Uterus (tissue), 4 donors: Measurements from ENCODE around the gene CGN. TPM values are rescaled to one million over a fixed set of nuclear protein-coding genes. Genes with fewer than 3 reads are reported as not detected.

ENCODE experiments used
- DNase-seq, 2 donors: peaks; one replicate each; pipeline ENCODE4 v3.0.0-alpha.2; 2019 to 2020
- H3K27ac ChIP-seq, 2 donors: fragments of 200-600 bp; sonication (generic); 1 replicate in 1 of 2; 2 replicates in 1 of 2; pipeline ENCODE4 v1.5.1; 2016 to 2018
- H3K27me3 ChIP-seq, 2 donors: fragments of 200-600 bp; sonication (generic); one replicate each; pipeline ENCODE4 v1.5.1; 2018 to 2019; ENCODE audit warnings: control low read depth in 1 of 2
- H3K36me3 ChIP-seq, 2 donors: fragments of 200-600 bp; sonication (generic); one replicate each; pipeline ENCODE4 v1.5.1; 2019; ENCODE audit warnings: control low read depth in 1 of 2
- H3K4me1 ChIP-seq, 2 donors: fragments of 200-600 bp; sonication (generic); one replicate each; pipeline ENCODE4 v1.5.1; 2018 to 2019; ENCODE audit warnings: control low read depth in 1 of 2
- H3K4me3 ChIP-seq, 2 donors: fragments of 200-600 bp; sonication (generic); 1 replicate in 1 of 2; 2 replicates in 1 of 2; pipeline ENCODE4 v1.5.1; 2018 to 2019; ENCODE audit warnings: mild to moderate bottlenecking in 1 of 2
- H3K9me3 ChIP-seq, 2 donors: fragments of 200-600 bp; sonication (generic); one replicate each; pipeline ENCODE4 v1.5.1; 2019; ENCODE audit warnings: control low read depth in 1 of 2
- CTCF ChIP-seq, 4 experiments: fragments of 200-600 bp in 2 of 4; fragments of 450-650 bp in 2 of 4; sonication (generic) in 2 of 4; IDR thresholded peaks; one replicate each; pipeline ENCODE4 v1.5.1; 2016 to 2019; ENCODE audit warnings: antibody characterized with exemption in 4 of 4, mild to moderate bottlenecking in 2 of 4, moderate library complexity in 1 of 4
- POLR2A ChIP-seq, 2 donors: fragments of 450-650 bp; IDR thresholded peaks; one replicate each; pipeline ENCODE4 v1.6.1; 2016; ENCODE audit warnings: antibody characterized with exemption in 2 of 2, mild to moderate bottlenecking in 1 of 2, moderate library complexity in 1 of 2
- intact Hi-C: fragments of 100-400 bp; cut with DNase I; formaldehyde crosslinking; loops from one replicate; pipeline ENCODE4 v1.15.1; 2023; ENCODE audit warnings: low total_unique reads
- total RNA-seq, 4 donors: library from RNA; depleted of rRNA in 3 of 4; stranded (reverse); fragments of >200 nt in 3 of 4; gene quantifications; one replicate each; pipeline versions ENCODE4 v1.1.0 to v1.2.4, GENCODE V29; 2014 to 2023
- donor health status: DM: yes; HTN: yes; CAD: no.

The CGN gene
- total RNA-seq, 4 donors from 2014 or later, result under 0.01 to 7.3 (median 0.85) TPM

GRCh38 chr1:151510614-151510956 is 602 bp upstream of the CGN start:
- Histone ChIP-seq H3K27ac (peak overlapping the region; percentile 70 to 82), H3K4me3 (peak overlapping the region; percentile 31 to 61), H3K27me3 (no peaks in the 10 kb centered on the region), H3K4me1 (peaks cover 0 to 11% of the 10 kb centered on the region in 2 donors), H3K9me3 (no peaks in the 10 kb centered on the region), H3K36me3 (no peaks in the 10 kb centered on the region)
- no peak for TF ChIP-seq POLR2A (IDR thresholded peaks at IDR 0.05)
- intact Hi-C loops, result no loop called here
- DNase-seq, result no peak

- peak in 1 of 2 donors; percentile 35 for DNase-seq
- intact Hi-C loops, result no loop called here
- peak overlapping the region; percentile 70 to 82 for H3K27ac ChIP-seq
- peaks cover 0 to 11% of the 10 kb centered on the region in 2 donors for H3K4me1 ChIP-seq
- no peaks in the 10 kb centered on the region for H3K9me3 ChIP-seq
- H3K36me3 ChIP-seq, result no peaks in the 10 kb centered on the region
- TF ChIP-seq POLR2A (IDR thresholded peaks at IDR 0.05) (no peak), CTCF (IDR thresholded peaks at IDR 0.05) (no peak)
- H3K27me3 ChIP-seq, result no peaks in the 10 kb centered on the region
- peak overlapping the region; percentile 31 to 61 for H3K4me3 ChIP-seq
Measured at GRCh38 chr1:151511636-151512215, 539 bp downstream of the CGN start.

GRCh38 chr1:151512326-151512725 is 1.1 kb downstream of the CGN start:
- peaks cover 0 to 11% of the 10 kb centered on the region in 2 donors for H3K4me1 ChIP-seq
- H3K27me3 ChIP-seq, result no peaks in the 10 kb centered on the region
- intact Hi-C loops, result no loop called here
- no peak overlapping the region for H3K27ac ChIP-seq
- no peaks in the 10 kb centered on the region for H3K36me3 ChIP-seq
- H3K9me3 ChIP-seq, result no peaks in the 10 kb centered on the region
- peak overlapping the region in 1 of 2 donors; percentile 61 for H3K4me3 ChIP-seq
- no peak for DNase-seq
- TF ChIP-seq POLR2A (IDR thresholded peaks at IDR 0.05) (no peak), CTCF (IDR thresholded peaks at IDR 0.05) (no peak)

GRCh38 chr1:151512801-151513625 is 1.8 kb downstream of the CGN start:
- Histone ChIP-seq H3K27me3 (no peaks in the 10 kb centered on the region), H3K27ac (no peak overlapping the region), H3K4me3 (no peak overlapping the region), H3K36me3 (no peaks in the 10 kb centered on the region), H3K4me1 (peaks cover 0 to 11% of the 10 kb centered on the region in 2 donors), H3K9me3 (no peaks in the 10 kb centered on the region)
- intact Hi-C loops, result no loop called here
- no peak for TF ChIP-seq POLR2A (IDR thresholded peaks at IDR 0.05)
- no peak for DNase-seq

- Histone ChIP-seq H3K27me3 (no peaks in the 10 kb centered on the region), H3K4me1 (peaks cover 0 to 11% of the 10 kb centered on the region in 2 donors), H3K36me3 (no peaks in the 10 kb centered on the region), H3K4me3 (no peak overlapping the region), H3K27ac (no peak overlapping the region), H3K9me3 (no peaks in the 10 kb centered on the region)
- DNase-seq, result no peak
- TF ChIP-seq CTCF (IDR thresholded peaks at IDR 0.05) (no peak), POLR2A (IDR thresholded peaks at IDR 0.05) (no peak)
- intact Hi-C loops, result no loop called here
Measured at GRCh38 chr1:151513626-151514121, 2.5 kb downstream of the CGN start.

GRCh38 chr1:151514366-151514765 is 3.2 kb downstream of the CGN start:
- Histone ChIP-seq H3K9me3 (no peaks in the 10 kb centered on the region), H3K27me3 (no peaks in the 10 kb centered on the region), H3K36me3 (no peaks in the 10 kb centered on the region), H3K27ac (no peak overlapping the region), H3K4me3 (no peak overlapping the region), H3K4me1 (peaks cover 0 to 11% of the 10 kb centered on the region in 2 donors)
- no peak for DNase-seq
- intact Hi-C loops, result no loop called here
- TF ChIP-seq POLR2A (IDR thresholded peaks at IDR 0.05) (no peak), CTCF (IDR thresholded peaks at IDR 0.05) (no peak)
